PFSK-1 (cell line): ENCODE data around the gene PAPSS2.

Experiments
- POLR2AphosphoS5 ChIP-seq: IDR thresholded peaks from 2 replicates; pipeline ENCODE4 v1.6.1; 2012; ENCODE audit warnings: low read depth, mild to moderate bottlenecking, control low read depth, low read length, moderate library complexity
- REST ChIP-seq, 2 experiments: IDR thresholded peaks; 2 replicates each; pipeline versions ENCODE4 v1.6.1 to v1.8.0; 2011 to 2012; ENCODE audit warnings: low read depth in 2 of 2, low read length in 2 of 2, control low read depth in 1 of 2, inconsistent platforms in 1 of 2, mild to moderate bottlenecking in 1 of 2, moderate library complexity in 1 of 2; ENCODE audit not compliant: insufficient read depth in 1 of 2
- SIN3A ChIP-seq: IDR thresholded peaks from 2 replicates; pipeline ENCODE4 v1.6.1; 2012; ENCODE audit warnings: mild to moderate bottlenecking, low read length, moderate library complexity, borderline replicate concordance; ENCODE audit not compliant: insufficient read depth
- TAF1 ChIP-seq: IDR thresholded peaks from 2 replicates; pipeline ENCODE4 v1.6.1; 2012; ENCODE audit warnings: low read length, control low read depth, borderline replicate concordance; ENCODE audit not compliant: insufficient read depth

GRCh38 chr10:87767253-87767652 lies 107.6 kb downstream of the PAPSS2 start:
- TF ChIP-seq REST (IDR thresholded peaks at IDR 0.05; ENCODE audit: insufficient read depth in 1 of 2, low read depth in 2 of 2, low read length in 2 of 2) (no peak), POLR2AphosphoS5 (no peak), SIN3A (no peak), TAF1 (no peak)
